CD8-positive, alpha-beta memory T cell (primary cell): ENCODE results near the gene SLC29A1. TPM values are rescaled to one million over a fixed set of nuclear protein-coding genes. Genes with fewer than 3 reads are reported as not detected.

Source experiments
- polyA plus RNA-seq: library from polyadenylated mRNA; unstranded; fragments of 300-500 nt; fragmentation: Illumina TruSeq; gene quantifications from one replicate; pipeline ENCODE4 v1.2.3, GENCODE V29; 2021
- total RNA-seq, 2 experiments: library from RNA; stranded (reverse); gene quantifications; one replicate each; pipeline ENCODE4 v1.2.3, GENCODE V29; 2021

Gene SLC29A1
- total and polyA plus RNA-seq, 3 experiments from 2014 or later = 3.6 to 116 (median 116) TPM

Other genes with a start within 250 kb of the SLC29A1 start
- gene MRPL14, start 96.1 kb upstream of the SLC29A1 start, total RNA-seq = 10 to 100 TPM; 48.5 to 48.7 TPM
- 108 TPM for gene MRPL14, start 96.1 kb upstream of the SLC29A1 start, polyA plus RNA-seq
- 10 to 100 TPM; 18.4 to 20.3 TPM for gene TMEM63B, start 96.0 kb upstream of the SLC29A1 start, total RNA-seq
- 1.9 TPM for gene TMEM63B, start 96.0 kb upstream of the SLC29A1 start, polyA plus RNA-seq
- gene CAPN11, start 64.8 kb upstream of the SLC29A1 start, total RNA-seq = not detected
- not detected for gene CAPN11, start 64.8 kb upstream of the SLC29A1 start, polyA plus RNA-seq
- gene MYMX, start 6.7 kb upstream of the SLC29A1 start, total RNA-seq = not detected
- not detected for gene MYMX, start 6.7 kb upstream of the SLC29A1 start, polyA plus RNA-seq
- 1,000 to 10,000 TPM; 2,387 to 2,400 TPM for gene HSP90AB1, start 23.5 kb downstream of the SLC29A1 start, total RNA-seq
- gene HSP90AB1, start 23.5 kb downstream of the SLC29A1 start, polyA plus RNA-seq = 460 TPM
- 10 to 100 TPM; 34.8 to 35.7 TPM for gene SLC35B2, start 33.9 kb downstream of the SLC29A1 start, total RNA-seq
- gene SLC35B2, start 33.9 kb downstream of the SLC29A1 start, polyA plus RNA-seq = 49.0 TPM
- gene NFKBIE, start 42.0 kb downstream of the SLC29A1 start, total RNA-seq = 10 to 100 TPM; 33.1 to 34.3 TPM
- 5.3 TPM for gene NFKBIE, start 42.0 kb downstream of the SLC29A1 start, polyA plus RNA-seq
- gene TMEM151B, start 46.9 kb downstream of the SLC29A1 start, total RNA-seq = not detected
- gene TMEM151B, start 46.9 kb downstream of the SLC29A1 start, polyA plus RNA-seq = not detected
- 10 to 100 TPM; 25.8 to 27.7 TPM for gene AARS2, start 89.8 kb downstream of the SLC29A1 start, total RNA-seq
- 10.4 TPM for gene AARS2, start 89.8 kb downstream of the SLC29A1 start, polyA plus RNA-seq
- gene SPATS1, start 119.1 kb downstream of the SLC29A1 start, total RNA-seq = not detected
- gene SPATS1, start 119.1 kb downstream of the SLC29A1 start, polyA plus RNA-seq = not detected
- gene CDC5L, start 164.1 kb downstream of the SLC29A1 start, total RNA-seq = 10 to 100 TPM; 27.4 to 29.9 TPM
- 14.9 TPM for gene CDC5L, start 164.1 kb downstream of the SLC29A1 start, polyA plus RNA-seq